ENCODE measurements around the gene IER5.

GRCh38 chr1:181083842-181084605 is 4.5 kb upstream of the IER5 start:
- TF ChIP-seq ATF2 (CRISPR knock-in tag; IDR thresholded peaks at IDR 0.05; ENCODE audit: borderline replicate concordance, low read depth) (no peak), NR3C1 (CRISPR knock-in tag; conservative IDR thresholded peaks at IDR 0.05; ENCODE audit: low read depth) (no peak), TCF7 (CRISPR knock-in tag; IDR thresholded peaks at IDR 0.05; ENCODE audit: low read depth) (no peak), CREM (CRISPR knock-in tag; IDR thresholded peaks at IDR 0.05) (no peak)
- TF ChIP-seq, protein P1, sequence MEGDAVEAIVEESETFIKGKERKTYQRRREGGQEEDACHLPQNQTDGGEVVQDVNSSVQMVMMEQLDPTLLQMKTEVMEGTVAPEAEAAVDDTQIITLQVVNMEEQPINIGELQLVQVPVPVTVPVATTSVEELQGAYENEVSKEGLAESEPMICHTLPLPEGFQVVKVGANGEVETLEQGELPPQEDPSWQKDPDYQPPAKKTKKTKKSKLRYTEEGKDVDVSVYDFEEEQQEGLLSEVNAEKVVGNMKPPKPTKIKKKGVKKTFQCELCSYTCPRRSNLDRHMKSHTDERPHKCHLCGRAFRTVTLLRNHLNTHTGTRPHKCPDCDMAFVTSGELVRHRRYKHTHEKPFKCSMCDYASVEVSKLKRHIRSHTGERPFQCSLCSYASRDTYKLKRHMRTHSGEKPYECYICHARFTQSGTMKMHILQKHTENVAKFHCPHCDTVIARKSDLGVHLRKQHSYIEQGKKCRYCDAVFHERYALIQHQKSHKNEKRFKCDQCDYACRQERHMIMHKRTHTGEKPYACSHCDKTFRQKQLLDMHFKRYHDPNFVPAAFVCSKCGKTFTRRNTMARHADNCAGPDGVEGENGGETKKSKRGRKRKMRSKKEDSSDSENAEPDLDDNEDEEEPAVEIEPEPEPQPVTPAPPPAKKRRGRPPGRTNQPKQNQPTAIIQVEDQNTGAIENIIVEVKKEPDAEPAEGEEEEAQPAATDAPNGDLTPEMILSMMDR (IDR thresholded peaks at IDR 0.05), result no peak
- TF ChIP-seq, protein P2, sequence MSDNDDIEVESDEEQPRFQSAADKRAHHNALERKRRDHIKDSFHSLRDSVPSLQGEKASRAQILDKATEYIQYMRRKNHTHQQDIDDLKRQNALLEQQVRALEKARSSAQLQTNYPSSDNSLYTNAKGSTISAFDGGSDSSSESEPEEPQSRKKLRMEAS (CRISPR knock-in tag; IDR thresholded peaks at IDR 0.05), result no peak
